AG04450 (cell line): ENCODE data around the gene ADARB2. TPM values are rescaled to one million over a fixed set of nuclear protein-coding genes. Genes with fewer than 3 reads are reported as not detected.

Experiments used
- CTCF ChIA-PET: fragments of 300-600, 350-600 bp; formaldehyde crosslinking; extraction: SDS; loops from one replicate; lab custom pipeline; 2022; ENCODE audit warnings: antibody characterized with exemption, inconsistent platforms; lab: Charles Lee
- POLR2A ChIA-PET: fragments of 350-600 bp; formaldehyde crosslinking; extraction: SDS; loops from one replicate; lab custom pipeline; 2021; ENCODE audit warnings: antibody characterized with exemption, inconsistent platforms; lab: Yijun Ruan, JAX
- DNase-seq: peaks from one replicate; pipeline ENCODE4 v3.0.0-alpha.2; 2011; ENCODE audit warnings: low read depth, low spot score
- H3K27ac ChIP-seq: one replicate; pipeline ENCODE4 v1.5.1; 2012; ENCODE audit warnings: low read depth, low read length, control low read depth
- H3K27me3 ChIP-seq: one replicate; pipeline ENCODE4 v1.6.0; 2012; ENCODE audit warnings: low read length; ENCODE audit not compliant: control insufficient read depth, insufficient read depth
- H3K4me3 ChIP-seq: 2 replicates; pipeline ENCODE4 v1.5.1; 2011; ENCODE audit warnings: mild to moderate bottlenecking, low read depth, low read length, control low read depth
- H3K9me3 ChIP-seq: 2 replicates; pipeline ENCODE4 v1.5.1; 2012; ENCODE audit warnings: low read length; ENCODE audit not compliant: control insufficient read depth, insufficient read depth
- polyA plus RNA-seq: library from polyadenylated mRNA; depleted of rRNA; stranded (reverse); fragments of >200 nt; gene quantifications from 2 replicates; pipeline ENCODE4 v1.2.3, GENCODE V29; 2011
- TF ChIP-seq, protein P1 (sequence below): IDR thresholded peaks from 2 replicates; pipeline ENCODE4 v1.5.1; 2011; ENCODE audit warnings: low read depth, low read length, control low read depth, inconsistent platforms

The ADARB2 gene
- polyA plus RNA-seq, 1 experiment = not detected

- TF ChIP-seq, protein P1, sequence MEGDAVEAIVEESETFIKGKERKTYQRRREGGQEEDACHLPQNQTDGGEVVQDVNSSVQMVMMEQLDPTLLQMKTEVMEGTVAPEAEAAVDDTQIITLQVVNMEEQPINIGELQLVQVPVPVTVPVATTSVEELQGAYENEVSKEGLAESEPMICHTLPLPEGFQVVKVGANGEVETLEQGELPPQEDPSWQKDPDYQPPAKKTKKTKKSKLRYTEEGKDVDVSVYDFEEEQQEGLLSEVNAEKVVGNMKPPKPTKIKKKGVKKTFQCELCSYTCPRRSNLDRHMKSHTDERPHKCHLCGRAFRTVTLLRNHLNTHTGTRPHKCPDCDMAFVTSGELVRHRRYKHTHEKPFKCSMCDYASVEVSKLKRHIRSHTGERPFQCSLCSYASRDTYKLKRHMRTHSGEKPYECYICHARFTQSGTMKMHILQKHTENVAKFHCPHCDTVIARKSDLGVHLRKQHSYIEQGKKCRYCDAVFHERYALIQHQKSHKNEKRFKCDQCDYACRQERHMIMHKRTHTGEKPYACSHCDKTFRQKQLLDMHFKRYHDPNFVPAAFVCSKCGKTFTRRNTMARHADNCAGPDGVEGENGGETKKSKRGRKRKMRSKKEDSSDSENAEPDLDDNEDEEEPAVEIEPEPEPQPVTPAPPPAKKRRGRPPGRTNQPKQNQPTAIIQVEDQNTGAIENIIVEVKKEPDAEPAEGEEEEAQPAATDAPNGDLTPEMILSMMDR = no peak
- Histone ChIP-seq H3K4me3 (no peak overlapping the region), H3K27me3 (no peaks in the 10 kb centered on the region), H3K9me3 (peaks cover 55% of the 10 kb centered on the region), H3K27ac (no peak overlapping the region)
- ChIA-PET POLR2A (no interaction called here), CTCF (no interaction called here)
- DNase-seq = no peak
Observed at GRCh38 chr10:1347525-1347924, 389.8 kb downstream of the ADARB2 start.

GRCh38 chr10:1346201-1346600 lies 391.1 kb downstream of the ADARB2 start:
- POLR2A ChIA-PET = no interaction called here
- Histone ChIP-seq H3K4me3 (no peak overlapping the region), H3K27me3 (no peaks in the 10 kb centered on the region), H3K9me3 (peaks cover 68% of the 10 kb centered on the region), H3K27ac (no peak overlapping the region)
- DNase-seq = no peak
- CTCF ChIA-PET = no interaction called here
- TF ChIP-seq, protein P1 = no peak

- DNase-seq = no peak
- Histone ChIP-seq H3K4me3 (no peak overlapping the region), H3K27me3 (no peaks in the 10 kb centered on the region), H3K9me3 (peaks cover 71% of the 10 kb centered on the region), H3K27ac (no peak overlapping the region)
- ChIA-PET POLR2A (no interaction called here), CTCF (no interaction called here)
- TF ChIP-seq, protein P1 = no peak
Observed at GRCh38 chr10:1345368-1345767, 392.0 kb downstream of the ADARB2 start.

DNA sequence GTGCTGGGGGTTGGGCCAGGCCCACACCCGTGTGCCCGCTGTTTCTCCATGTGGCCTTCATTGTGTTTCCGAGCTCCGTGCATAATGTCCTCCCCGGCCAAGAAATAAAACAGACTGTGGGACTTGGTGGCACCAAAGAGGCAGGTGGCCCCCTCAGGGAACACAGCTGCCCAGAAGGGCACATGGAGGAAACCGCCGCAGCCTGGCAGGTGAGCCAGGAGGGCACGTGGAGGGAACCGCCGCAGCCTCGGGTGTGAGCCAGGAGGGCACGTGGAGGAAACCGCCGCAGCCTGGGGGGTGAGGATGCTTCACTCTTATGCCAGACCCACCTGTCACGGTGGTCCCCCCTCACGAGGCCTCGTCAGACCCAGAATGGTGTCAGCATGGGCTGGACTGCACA lies 392.5 kb downstream of the ADARB2 start:
- CTCF ChIA-PET = no interaction called here
- no peaks in the 10 kb centered on the region for H3K27me3 ChIP-seq
- no peak overlapping the region for H3K4me3 ChIP-seq
- no peak overlapping the region for H3K27ac ChIP-seq
- TF ChIP-seq, protein P1 = no peak
- POLR2A ChIA-PET = no interaction called here
- H3K9me3 ChIP-seq = peaks cover 74% of the 10 kb centered on the region
- DNase-seq = no peak

GRCh38 chr10:1344408-1344807 lies 392.9 kb downstream of the ADARB2 start:
- no peak for DNase-seq
- TF ChIP-seq, protein P1 = no peak
- no peaks in the 10 kb centered on the region for H3K27me3 ChIP-seq
- ChIA-PET POLR2A (no interaction called here), CTCF (no interaction called here)
- no peak overlapping the region for H3K4me3 ChIP-seq
- H3K9me3 ChIP-seq = peaks cover 78% of the 10 kb centered on the region
- no peak overlapping the region for H3K27ac ChIP-seq
